GM18526 (cell line): ENCODE measurements around the gene ANAPC2.

Experiments
- POLR2A ChIP-seq: IDR thresholded peaks from 3 replicates; pipeline ENCODE4 v1.6.1; 2011; ENCODE audit not compliant: insufficient read length; ENCODE audit errors: extremely low read depth

ANAPC2 gene

GRCh38 chr9:137147091-137147792 is 41.1 kb downstream of the ANAPC2 start:
- TF ChIP-seq POLR2A, result no peak

GRCh38 chr9:137146527-137146918 is 41.8 kb downstream of the ANAPC2 start:
- no peak for TF ChIP-seq POLR2A

- TF ChIP-seq POLR2A, result no peak
Measured at GRCh38 chr9:137145731-137146526, 42.4 kb downstream of the ANAPC2 start.

GRCh38 chr9:137143459-137143858 is 44.9 kb downstream of the ANAPC2 start:
- no peak for TF ChIP-seq POLR2A

GRCh38 chr9:137141976-137142936 is 46.1 kb downstream of the ANAPC2 start:
- TF ChIP-seq POLR2A, result no peak

- TF ChIP-seq POLR2A, result no peak
Measured at GRCh38 chr9:137141050-137141810, 47.1 kb downstream of the ANAPC2 start.

- no peak for TF ChIP-seq POLR2A
Measured at GRCh38 chr9:137140151-137141012, 48.0 kb downstream of the ANAPC2 start.

- no peak for TF ChIP-seq POLR2A
Measured at GRCh38 chr9:137139468-137140150, 48.8 kb downstream of the ANAPC2 start.

GRCh38 chr9:137138722-137139467 is 49.5 kb downstream of the ANAPC2 start, which contains the start of gene GRIN1:
TSS of gene GRIN1 (plus strand) at chr9:137139154. CDS start at chr9:137139487, 333 bp downstream.
- no peak for TF ChIP-seq POLR2A

GRCh38 chr9:137138058-137138721 is 50.2 kb downstream of the ANAPC2 start:
- no peak for TF ChIP-seq POLR2A

- TF ChIP-seq POLR2A, result no peak
Measured at GRCh38 chr9:137136881-137137607, 51.3 kb downstream of the ANAPC2 start.

- TF ChIP-seq POLR2A, result no peak
Measured at GRCh38 chr9:137136261-137136880, 52.0 kb downstream of the ANAPC2 start.
